Ureter (tissue), 1 donor: ENCODE measurements around the gene RNF26. TPM values are rescaled to one million over a fixed set of nuclear protein-coding genes. Genes with fewer than 3 reads are reported as not detected.

Experiments used
- DNase-seq: peaks from one replicate; pipeline ENCODE4 v3.0.0-alpha.2; 2020; ENCODE audit warnings: low spot score
- total RNA-seq: library from RNA; stranded (reverse); gene quantifications from one replicate; pipeline ENCODE4 v1.2.4, GENCODE V29; 2023
- donor health status: DM: yes; HTN: yes; CAD: no.

The RNF26 gene
- total RNA-seq: 23.1 TPM

- DNase-seq: peak; percentile 98
Observed at GRCh38 chr11:119334174-119334930, at the start of gene RNF26. RNF26 (plus strand) TSS chr11:119334527; CDS start chr11:119335123, 596 bp downstream.

DNA sequence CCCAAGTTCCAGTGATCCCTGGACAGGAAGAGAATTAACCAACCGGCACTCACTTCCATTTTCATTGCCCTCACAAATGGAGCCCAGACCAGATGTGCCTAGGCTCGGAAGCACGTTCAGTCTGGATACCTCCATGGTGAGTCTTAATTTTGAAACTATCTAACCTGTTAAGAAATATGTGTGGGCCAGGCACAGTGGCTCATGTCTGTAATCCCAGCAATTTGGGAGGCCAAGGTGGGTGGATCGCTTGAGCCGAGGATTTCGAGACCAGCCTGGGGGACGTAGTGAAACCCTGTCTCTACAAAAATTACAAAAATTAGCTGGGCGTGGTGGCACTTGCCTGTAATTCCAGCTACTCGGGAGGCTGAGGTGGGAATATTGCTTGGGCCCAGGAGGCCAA lies 48.9 kb upstream of the RNF26 start:
- no peak for DNase-seq

GRCh38 chr11:119288219-119288618 lies 46.1 kb upstream of the RNF26 start:
- DNase-seq: no peak

GRCh38 chr11:119290894-119291497 lies 43.3 kb upstream of the RNF26 start:
- DNase-seq: no peak

GRCh38 chr11:119293461-119293860 lies 40.9 kb upstream of the RNF26 start:
- no peak for DNase-seq

DNA sequence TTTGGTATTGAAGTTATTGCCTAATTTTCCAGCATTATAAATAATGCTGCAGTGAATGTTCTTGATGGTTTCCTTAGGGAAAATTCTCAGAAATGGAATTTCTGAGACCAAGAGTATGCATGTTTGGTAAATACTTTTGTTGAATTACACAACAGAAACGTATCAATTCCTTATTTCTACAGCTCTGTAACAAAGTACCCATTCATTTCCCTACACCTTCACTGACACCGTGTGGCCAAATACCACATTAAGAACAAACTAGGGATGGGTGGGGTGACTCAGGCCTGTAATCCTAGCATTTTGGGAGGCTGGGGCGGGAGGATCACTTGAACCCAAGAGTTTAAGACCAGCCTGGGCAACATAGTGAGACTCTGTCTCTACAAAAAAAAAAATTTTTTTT lies 39.1 kb upstream of the RNF26 start:
- DNase-seq: no peak

- no peak for DNase-seq
Observed at GRCh38 chr11:119297938-119298337, 36.4 kb upstream of the RNF26 start.

- DNase-seq: no peak
Observed at GRCh38 chr11:119298726-119299125, 35.6 kb upstream of the RNF26 start.

GRCh38 chr11:119299416-119299815 lies 34.9 kb upstream of the RNF26 start:
- no peak for DNase-seq

- DNase-seq: no peak
Observed at GRCh38 chr11:119300198-119300964, 33.9 kb upstream of the RNF26 start.

GRCh38 chr11:119303227-119303718 lies 31.1 kb upstream of the RNF26 start:
- DNase-seq: no peak

DNA sequence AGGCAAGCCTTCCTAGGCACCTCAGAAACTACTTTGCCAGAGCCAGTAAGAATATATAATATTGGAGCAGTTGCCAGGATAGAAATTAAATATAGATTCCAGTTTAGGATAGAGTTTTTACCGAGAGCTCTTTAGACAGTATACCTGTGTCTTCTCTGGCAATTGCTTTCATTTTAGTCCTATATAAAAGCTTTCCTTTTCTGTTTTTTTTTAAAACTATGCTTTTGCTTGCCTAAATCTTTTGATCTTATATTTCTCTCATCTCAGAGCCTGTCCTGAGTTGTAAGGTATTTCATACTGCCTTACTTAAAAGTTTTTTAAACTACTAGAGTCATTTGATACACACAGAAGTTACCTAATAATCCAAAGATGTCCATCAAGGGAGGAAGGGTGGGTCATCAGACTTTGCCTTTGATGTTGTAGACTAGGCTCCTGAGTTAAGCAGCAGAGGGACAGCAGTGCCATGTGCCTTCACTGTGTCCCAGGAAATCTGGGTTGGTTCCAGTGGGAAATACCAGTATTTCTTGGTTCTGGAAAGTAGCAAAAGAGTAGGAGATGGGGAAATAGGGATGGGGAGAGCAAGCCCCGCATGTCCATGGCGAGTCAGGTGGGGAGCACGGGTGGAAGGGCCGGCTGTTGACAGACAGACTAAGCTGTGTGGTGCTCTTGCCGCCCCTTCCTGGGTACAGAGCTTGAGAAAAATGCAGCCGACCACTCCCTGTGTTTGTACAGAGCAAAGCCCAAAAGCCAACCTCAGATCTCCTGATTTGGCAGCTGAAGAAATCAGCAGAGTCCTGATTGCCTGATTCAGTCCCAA lies 28.6 kb upstream of the RNF26 start:
- no peak for DNase-seq

DNA sequence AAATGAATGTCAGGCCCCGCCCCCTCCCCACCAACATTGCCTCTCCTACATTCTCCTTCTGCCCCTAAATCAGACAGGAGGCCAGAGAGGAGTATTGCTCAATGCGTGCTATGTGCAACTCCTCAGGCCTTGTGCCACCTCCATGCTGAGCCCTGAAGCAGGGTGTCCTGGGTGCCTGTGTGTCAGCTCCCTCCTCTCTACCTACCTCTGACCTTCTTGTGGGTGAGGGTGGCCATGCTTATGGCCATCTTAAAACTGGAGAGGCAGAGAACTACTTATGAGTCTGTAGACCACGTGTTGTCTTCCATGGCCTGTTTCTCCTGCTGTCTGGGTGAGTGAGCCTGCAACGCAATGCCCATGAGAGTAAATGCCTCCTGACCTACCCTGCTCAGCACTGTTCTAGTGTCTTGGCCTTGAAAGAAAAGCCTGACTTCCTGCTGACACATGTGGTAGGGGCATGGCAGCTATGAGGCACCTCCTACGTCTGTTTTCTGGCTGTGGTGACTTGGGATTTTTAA lies 27.9 kb upstream of the RNF26 start:
- DNase-seq: no peak

- DNase-seq: no peak
Observed at GRCh38 chr11:119307219-119307618, 27.1 kb upstream of the RNF26 start.

DNA sequence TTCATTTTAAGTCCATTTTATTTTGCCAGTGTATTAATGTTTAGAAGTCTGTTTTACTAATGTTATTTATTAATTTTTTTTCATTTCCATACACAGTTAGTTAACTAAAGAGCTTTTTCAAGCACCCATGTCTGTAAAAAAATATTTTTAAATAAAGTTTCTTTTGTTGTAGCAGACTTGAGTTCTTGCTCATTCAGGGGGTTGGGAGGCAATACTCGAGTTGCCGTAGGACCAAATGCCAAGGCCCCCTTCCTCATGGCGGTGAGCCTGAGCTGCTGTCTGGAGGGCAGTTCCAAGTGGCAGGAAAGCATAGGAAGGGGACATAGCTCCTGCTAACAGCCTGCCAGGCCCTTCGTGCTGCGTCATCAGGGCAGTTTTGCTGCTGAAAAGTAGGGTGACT lies 26.4 kb upstream of the RNF26 start:
- no peak for DNase-seq

GRCh38 chr11:119309411-119309810 lies 24.9 kb upstream of the RNF26 start:
- no peak for DNase-seq

- DNase-seq: no peak
Observed at GRCh38 chr11:119309953-119310681, 24.2 kb upstream of the RNF26 start.

DNA sequence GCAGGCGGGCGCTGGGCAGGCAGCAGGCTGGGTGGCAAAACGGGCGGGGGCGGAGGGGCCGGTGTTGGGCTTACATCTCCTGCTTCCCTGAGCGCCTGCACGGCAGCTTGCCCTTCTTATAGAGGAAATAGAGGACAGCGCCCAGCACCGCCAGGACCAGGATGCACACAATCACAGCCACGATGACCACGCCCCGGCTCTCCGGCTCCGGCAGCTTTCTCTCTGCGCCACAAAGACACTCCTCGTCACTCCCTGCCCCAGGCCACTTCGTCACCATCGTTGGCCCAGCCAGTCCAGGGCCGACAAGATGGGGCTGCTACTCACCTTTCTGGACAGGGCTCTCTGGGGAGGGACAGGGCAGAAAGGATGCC lies 23.7 kb upstream of the RNF26 start:
- no peak for DNase-seq

DNA sequence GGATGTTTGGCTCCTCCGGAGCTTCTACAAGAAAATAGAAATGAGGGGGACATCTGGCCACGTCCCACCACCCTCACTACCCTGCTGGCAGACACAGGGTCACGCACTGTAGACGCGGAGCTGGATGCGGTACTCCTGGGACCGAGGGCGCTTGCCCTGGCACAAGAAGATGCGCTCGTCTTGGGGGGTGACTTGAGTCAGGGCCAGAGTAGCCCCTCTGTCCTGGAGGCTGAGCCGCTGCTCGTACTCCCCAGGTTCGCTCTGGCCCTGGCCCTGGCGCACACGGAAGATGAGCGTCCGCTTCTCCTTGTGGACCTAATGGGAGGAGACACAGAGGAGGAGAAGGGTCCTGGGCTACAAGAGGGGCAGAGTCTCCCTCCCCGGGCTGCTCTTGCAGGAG lies 19.6 kb upstream of the RNF26 start:
- DNase-seq: no peak

DNA sequence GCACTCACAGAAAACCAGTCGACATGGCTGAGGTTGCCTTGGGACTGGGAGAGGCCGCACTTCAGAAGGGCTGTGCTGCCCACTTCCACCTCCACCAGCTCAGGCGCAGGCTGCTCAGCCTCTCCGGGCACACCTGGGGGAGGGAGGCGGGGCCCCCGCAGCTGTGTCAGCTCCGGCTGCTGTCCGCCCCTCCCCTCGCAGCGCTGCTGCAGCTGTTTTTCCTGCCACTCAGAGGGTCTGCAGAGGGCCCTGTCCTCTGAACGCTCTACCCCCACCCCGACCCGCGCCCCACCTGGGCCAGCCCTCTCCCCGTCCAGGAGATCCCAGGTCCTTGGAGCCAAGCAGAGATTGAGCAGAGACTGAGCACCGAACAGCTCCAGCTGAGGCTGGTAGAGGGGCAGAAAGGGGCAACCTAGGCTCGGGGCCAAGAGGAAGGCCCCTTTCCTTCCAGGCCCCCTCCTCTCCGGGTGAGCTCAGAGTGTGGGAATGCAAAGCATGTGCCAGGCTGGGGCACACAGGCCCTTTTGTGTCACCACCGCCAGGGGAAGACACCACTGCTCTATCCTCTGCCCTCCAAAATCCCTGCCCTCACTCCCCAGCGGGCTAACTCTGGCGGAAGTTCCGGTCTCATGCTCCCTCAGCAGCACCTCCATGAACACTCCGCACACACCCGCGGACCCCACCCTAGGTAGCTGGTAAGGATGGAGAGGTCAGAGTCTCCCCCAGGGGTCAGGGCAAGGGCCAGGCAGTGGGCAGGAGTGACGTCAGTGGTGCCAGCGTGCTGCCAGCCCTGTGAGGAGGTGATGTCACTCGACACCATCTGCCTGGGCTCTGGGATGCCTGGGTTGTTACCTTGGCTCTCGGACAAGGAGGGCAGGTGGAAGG lies 19.0 kb upstream of the RNF26 start:
- DNase-seq: no peak
